GM12892 (cell line): ENCODE results near the gene RNU6-9. TPM values are rescaled to one million over a fixed set of nuclear protein-coding genes. Genes with fewer than 3 reads are reported as not detected.
"Not testable (repeated sequence)": the region's sequence is repeated elsewhere in the genome, so short reads cannot be mapped to it uniquely, and the experiment has no call there.

Experiments used
- DNase-seq: peaks from one replicate; pipeline ENCODE4 v3.0.0; 2011; ENCODE audit not compliant: insufficient read length
- FAIRE-seq: peaks from 2 replicates; lab custom pipeline; 2011; peaks lifted over from hg19 to GRCh38; lab: Jason Lieb, UNC
- POLR2A ChIP-seq: IDR thresholded peaks from 2 replicates; pipeline ENCODE4 v1.6.1; 2011; ENCODE audit warnings: low read depth, low read length, control low read depth
- POLR2AphosphoS5 ChIP-seq: IDR thresholded peaks from 2 replicates; pipeline ENCODE4 v1.6.1; 2011; ENCODE audit warnings: low read depth, low read length, control low read depth
- TAF1 ChIP-seq: IDR thresholded peaks from 2 replicates; pipeline ENCODE4 v1.6.1; 2011; ENCODE audit warnings: low read depth, mild to moderate bottlenecking, control low read depth, low read length, borderline replicate concordance
- polyA plus RNA-seq: library from polyadenylated mRNA; unstranded; fragments of >200 nt; gene quantifications from one replicate; pipeline ENCODE4 v1.2.1, GENCODE V29; 2012; ENCODE audit warnings: missing spikeins, inconsistent platforms; ENCODE audit not compliant: missing spikeins

Gene RNU6-9
- polyA plus RNA-seq = not detected

DNA sequence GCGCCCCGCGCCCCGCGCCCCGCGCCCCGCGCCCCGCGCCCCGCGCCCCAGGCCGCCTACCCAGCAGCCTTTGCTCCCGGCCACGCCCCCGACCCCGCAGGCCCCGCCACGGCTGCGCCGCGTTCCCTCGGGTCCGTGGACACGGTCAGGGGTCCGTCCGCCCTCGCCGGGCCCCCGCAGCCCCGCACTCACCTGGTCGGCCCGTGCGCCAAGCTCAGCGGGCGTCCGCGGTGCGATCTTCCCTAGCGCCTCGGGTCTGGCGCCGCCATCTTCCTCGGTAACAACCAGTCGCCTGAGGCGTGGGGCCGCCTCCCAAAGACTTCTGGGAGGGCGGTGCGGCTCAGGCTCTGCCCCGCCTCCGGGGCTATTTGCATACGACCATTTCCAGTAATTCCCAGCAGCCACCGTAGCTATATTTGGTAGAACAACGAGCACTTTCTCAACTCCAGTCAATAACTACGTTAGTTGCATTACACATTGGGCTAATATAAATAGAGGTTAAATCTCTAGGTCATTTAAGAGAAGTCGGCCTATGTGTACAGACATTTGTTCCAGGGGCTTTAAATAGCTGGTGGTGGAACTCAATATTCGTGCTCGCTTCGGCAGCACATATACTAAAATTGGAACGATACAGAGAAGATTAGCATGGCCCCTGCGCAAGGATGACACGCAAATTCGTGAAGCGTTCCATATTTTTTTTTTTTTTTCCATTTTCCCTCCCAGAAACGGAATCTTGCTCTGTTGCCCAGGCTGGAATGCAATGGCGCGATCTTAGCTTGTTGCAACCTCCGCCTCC, at the start of gene RNU6-9, which contains the start of gene MED16:
TSS of gene RNU6-9 (plus strand) at position 591 of the 796 bp plus-strand sequence.
TSS of gene MED16 (minus strand) at position 294 of the 796 bp plus-strand sequence. CDS start 2,056 bp downstream, outside the sequence.
- FAIRE-seq (peak; percentile 99), DNase-seq (peak; percentile 99)
- TF ChIP-seq POLR2A (peak; percentile 41; the same call in 1 of the 2 replicates), TAF1 (no peak), POLR2AphosphoS5 (0 out of 2 replicates have a peak, but pooled peaks have one; percentile 50)

DNA sequence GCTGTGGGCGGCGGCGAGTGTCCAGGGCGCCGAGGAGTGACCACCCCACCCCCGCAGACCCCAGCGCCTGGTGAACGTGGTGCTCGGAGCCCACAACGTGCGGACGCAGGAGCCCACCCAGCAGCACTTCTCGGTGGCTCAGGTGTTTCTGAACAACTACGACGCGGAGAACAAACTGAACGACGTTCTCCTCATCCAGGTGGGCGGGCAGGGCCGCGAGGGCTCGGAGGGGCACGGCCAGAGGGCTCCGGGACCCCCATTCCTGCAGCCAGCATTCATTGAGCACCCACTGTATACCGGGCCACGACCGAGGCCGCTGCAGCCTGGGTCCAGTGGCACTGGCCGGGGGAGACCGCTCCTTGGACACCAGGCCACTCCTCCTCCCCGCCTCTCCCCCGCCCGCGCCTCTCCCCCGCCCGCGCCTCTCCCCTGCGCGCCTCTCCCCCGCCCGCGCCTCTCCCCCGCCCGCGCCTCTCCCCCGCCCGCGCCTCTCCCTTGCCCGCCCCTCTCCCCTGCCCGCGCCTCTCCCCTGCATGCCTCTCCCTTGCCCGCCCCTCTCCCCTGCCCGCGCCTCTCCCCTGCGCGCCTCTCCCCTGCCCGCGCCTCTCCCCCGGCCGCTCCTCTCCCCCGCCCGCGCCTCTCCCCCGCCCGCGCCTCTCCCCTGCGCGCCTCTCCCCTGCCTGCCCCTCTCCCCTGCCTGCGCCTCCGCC, 49.3 kb upstream of the RNU6-9 start:
- TF ChIP-seq TAF1 (no peak), POLR2A (no peak), POLR2AphosphoS5 (no peak)
- FAIRE-seq (no peak), DNase-seq (no peak)

DNA sequence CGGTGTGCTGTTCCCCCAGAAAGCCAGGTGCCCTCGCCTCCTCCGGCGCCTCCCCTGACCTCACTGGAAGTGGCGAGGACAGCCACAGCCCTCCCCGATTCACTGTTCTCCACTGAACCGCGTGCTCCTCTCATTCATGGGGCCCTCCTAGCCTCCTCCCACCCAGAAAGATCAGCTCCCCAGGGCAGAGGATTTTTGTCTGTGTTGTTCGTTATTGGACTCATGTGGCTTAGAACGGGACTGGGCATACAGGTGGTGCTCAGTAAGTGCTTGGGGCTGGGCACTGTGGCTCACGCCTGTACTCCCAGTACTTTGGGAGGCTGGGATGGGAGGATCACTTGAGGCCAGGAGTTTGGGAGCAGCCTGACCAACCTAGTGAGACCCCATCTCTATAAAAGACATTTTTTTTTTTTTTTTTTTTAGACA, 48.7 kb upstream of the RNU6-9 start:
- TF ChIP-seq POLR2A = no peak
- TF ChIP-seq TAF1 = no peak
- TF ChIP-seq POLR2AphosphoS5 = no peak
- FAIRE-seq (no peak), DNase-seq (no peak)

DNA sequence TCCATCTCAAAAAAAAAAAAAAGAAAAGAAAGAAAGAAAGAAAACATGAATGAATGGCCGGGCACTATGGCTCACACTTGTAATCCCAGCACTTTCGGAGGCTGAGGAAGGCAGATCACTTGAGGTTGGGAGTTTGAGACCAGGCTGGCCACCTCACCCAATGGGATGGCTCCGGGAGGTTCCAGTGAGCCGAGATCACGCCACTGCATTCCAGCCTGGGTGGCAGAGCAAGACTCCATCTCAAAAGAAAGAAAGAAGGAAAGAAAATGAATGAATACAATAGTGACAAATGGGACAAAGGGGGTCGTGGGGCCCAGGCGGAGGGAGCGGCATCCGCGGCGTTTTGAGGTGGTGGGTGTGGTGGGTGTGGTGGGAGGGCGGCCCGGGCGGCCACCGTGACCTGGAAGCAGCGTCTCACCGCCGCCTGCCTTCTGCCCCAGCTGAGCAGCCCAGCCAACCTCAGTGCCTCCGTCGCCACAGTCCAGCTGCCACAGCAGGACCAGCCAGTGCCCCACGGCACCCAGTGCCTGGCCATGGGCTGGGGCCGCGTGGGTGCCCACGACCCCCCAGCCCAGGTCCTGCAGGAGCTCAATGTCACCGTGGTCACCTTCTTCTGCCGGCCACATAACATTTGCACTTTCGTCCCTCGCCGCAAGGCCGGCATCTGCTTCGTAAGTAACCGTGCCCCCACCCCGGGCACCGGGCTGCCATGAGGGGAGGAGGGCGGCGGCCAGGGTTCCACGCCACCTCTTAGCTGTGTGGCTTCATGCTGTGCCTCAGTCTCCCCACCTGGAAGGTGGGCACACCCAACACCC, 47.4 kb upstream of the RNU6-9 start:
- FAIRE-seq (no peak), DNase-seq (no peak)
- TF ChIP-seq POLR2A (no peak), POLR2AphosphoS5 (no peak), TAF1 (no peak)

DNA sequence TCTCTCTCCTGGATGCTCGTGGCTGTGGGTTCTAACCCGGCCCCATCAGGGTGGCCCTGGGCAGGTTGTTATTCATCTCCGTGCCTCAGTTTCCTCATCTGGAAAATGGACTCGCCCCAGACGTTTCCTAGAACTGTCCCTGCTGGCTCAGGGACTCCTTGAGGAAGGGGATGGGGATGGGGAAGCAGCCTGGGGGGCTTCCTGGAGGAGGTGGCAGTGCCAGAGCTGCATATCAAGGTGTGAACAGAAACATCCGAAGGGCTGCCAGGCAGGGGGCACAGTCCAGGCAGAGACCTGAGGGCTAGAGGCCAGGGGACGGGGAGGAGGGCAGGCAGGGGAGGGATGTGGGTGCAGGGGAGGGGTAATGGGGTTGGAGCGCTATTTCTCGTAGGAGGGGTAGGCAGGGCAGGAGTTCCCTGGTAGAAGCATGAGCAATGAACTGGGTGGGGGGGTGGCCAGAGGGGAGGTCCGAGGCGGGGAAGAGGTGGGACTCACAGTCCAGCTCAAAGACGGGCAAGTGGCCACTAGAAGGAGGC, 44.8 kb upstream of the RNU6-9 start:
- FAIRE-seq (no peak), DNase-seq (no peak)
- no peak for TF ChIP-seq POLR2AphosphoS5
- TF ChIP-seq TAF1 = no peak
- no peak for TF ChIP-seq POLR2A

DNA sequence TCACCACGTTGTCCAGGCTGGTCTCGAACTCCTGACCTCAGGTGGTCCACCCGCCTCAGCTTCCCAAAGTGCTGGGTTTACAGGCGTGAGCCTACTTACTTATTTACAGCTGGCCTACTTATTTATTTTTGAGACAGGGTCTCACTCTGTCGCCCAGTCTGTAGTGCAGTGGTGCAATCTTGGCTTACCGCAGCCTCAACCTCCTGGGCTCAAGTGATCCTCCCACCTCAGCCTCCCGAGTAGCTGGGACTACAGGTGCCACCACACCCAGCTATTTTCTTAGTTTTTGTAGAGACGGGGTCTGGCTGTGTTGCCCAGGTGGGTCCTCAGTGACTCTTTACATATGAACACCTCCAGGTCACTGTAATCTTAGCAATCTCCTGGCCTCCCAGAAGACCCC, 44.1 kb upstream of the RNU6-9 start:
- not testable (repeated sequence) for FAIRE-seq, DNase-seq

DNA sequence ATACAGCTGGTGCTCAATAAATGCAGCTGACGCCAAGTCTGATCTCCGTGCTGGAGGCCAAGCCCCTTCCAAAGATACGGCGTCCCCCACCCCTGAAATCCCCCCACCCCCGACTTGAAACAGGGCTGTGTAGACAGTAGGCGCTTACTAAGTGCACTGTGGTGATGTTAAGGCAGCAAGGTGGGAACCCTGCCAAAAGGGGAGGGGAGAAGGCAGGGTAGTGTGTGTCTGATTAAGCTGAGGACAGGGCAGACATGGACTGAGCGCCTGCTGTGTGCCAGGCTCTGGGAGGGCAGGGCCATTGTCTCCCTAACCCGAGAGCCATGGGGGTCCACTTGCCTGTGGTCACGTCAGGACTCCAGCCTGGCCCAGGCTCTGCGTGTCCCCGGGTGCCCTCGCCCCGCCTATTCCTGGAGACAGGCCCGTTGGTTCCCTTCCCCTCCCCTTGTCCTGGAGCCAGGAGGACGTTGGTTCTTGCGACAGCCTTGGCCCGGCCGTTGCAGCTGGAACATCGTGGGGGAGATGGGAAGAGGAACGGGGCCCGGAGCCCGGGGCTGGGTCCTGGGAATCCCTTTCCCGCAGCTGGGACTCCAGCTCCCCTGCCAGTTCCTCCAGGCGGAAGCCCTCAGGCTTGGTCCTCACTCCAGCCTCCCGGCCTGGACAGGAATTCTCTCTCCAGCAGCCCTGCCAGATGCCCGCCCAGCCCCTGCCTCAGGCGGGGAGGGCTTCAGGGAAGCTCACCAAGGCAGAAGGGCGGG, 42.9 kb upstream of the RNU6-9 start:
- no peak for TF ChIP-seq TAF1
- TF ChIP-seq POLR2AphosphoS5 = no peak
- no peak for TF ChIP-seq POLR2A
- FAIRE-seq (no peak), DNase-seq (no peak)

DNA sequence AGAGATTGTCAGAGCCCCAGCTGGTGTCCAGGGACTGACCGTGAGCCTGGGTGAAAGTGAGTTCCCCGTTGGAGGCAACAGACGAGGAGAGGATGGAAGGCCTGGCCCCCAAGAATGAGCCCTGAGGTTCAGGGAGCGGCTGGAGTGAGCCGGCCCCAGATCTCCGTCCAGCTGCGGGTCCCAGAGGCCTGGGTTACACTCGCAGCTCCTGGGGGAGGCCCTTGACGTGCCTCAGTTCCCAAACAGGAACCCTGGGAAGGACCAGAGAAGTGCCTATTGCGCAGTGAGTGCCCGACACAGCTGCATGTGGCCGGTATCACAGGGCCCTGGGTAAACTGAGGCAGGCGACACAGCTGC, 42.3 kb upstream of the RNU6-9 start:
- no peak for TF ChIP-seq POLR2AphosphoS5
- no peak for TF ChIP-seq POLR2A
- TF ChIP-seq TAF1 = no peak
- DNase-seq (no peak), FAIRE-seq (no peak)

DNA sequence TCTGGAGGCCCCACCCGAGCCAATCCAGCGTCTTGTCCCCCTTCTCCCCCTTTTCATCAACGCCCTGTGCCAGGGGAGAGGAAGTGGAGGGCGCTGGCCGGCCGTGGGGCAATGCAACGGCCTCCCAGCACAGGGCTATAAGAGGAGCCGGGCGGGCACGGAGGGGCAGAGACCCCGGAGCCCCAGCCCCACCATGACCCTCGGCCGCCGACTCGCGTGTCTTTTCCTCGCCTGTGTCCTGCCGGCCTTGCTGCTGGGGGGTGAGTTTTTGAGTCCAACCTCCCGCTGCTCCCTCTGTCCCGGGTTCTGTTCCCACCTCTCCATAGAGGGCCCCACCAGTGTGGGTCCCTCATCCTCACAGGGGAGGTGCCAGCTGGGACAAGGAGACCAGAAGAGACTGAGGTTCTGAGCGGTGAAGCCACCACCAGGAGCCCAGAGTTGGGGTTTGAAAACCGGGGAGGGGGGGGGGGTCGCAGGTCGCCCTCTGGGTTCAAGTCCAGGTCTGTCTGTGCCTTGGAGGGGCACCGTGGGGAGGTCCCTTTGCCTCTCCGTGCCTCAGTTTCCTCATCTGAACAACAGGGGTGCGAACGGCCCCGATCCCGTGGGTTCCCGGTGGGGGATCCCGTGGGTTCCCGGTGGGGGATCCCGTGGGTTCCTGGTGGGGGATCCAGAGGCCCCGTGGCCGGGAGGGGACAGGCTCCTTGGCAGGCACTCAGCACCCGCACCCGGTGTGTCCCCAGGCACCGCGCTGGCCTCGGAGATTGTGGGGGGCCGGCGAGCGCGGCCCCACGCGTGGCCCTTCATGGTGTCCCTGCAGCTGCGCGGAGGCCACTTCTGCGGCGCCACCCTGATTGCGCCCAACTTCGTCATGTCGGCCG, 40.9 kb upstream of the RNU6-9 start, which contains the start of gene ELANE:
TSS of gene ELANE (plus strand) at position 168 of the 878 bp plus-strand sequence. CDS start at position 194, 26 bp downstream.
- TF ChIP-seq TAF1 (no peak), POLR2AphosphoS5 (no peak), POLR2A (no peak)
- FAIRE-seq (no peak), DNase-seq (no peak)

DNA sequence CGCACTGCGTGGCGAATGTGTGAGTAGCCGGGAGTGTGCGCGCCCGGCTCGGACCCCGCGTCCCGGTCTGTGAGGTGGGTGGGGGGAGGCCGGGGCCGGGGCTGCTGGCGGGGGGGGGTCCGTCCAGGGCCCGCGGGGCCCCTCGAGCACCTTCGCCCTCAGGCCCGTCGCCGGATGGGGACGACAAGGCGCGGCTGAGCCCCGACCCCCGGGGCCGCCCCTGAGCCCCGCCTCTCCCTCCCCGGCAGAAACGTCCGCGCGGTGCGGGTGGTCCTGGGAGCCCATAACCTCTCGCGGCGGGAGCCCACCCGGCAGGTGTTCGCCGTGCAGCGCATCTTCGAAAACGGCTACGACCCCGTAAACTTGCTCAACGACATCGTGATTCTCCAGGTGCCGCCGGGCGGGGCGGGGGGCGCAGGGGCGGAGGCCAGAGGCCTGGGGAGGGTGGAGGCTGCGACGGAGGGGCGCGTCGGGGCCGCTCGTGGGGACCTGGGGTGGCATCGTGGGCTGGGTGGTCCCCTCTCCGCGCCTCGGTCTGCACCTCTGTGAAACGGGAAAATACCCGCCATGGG, 40.2 kb upstream of the RNU6-9 start:
- no peak for FAIRE-seq
- DNase-seq = no peak
- TF ChIP-seq POLR2A (no peak), POLR2AphosphoS5 (no peak), TAF1 (no peak)

DNA sequence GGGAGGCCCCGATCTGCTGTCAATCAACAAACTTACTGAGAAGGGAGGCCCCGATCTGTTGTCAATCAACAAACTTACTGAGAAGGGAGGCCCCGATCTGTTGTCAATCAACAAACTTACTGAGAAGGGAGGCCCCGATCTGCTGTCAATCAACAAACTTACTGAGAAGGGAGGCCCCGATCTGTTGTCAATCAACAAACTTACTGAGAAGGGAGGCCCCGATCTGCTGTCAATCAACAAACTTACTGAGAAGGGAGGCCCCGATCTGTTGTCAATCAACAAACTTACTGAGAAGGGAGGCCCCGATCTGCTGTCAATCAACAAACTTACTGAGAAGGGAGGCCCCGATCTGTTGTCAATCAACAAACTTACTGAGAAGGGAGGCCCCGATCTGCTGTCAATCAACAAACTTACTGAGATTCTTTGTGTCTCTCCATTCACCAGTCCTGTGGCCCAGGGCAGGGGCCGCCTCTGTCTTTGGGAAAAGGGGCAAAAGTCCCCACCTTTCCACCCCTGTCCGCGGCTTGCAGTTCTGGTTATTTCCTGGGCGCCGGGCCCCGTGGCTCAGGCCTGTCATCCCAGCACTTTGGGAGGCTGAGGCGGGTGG, 39.6 kb upstream of the RNU6-9 start:
- DNase-seq, FAIRE-seq: not testable (repeated sequence)
